ENCODE data around the gene IPO13. TPM values are rescaled to one million over a fixed set of nuclear protein-coding genes. Genes with fewer than 3 reads are reported as not detected.

The IPO13 gene
- total and polyA plus RNA-seq, 10 of the 15 experiments (the other 5 are each of a cell fraction or from before 2014, with no cell fraction given) = 7.1 to 26.6 (median 15.9) TPM

- TF ChIP-seq JUND (IDR thresholded peaks at IDR 0.05; ENCODE audit: low read depth, low read length) (no peak), ATF7 (IDR thresholded peaks at IDR 0.05; ENCODE audit: low read depth) (no peak)
- TF ChIP-seq, protein P1, sequence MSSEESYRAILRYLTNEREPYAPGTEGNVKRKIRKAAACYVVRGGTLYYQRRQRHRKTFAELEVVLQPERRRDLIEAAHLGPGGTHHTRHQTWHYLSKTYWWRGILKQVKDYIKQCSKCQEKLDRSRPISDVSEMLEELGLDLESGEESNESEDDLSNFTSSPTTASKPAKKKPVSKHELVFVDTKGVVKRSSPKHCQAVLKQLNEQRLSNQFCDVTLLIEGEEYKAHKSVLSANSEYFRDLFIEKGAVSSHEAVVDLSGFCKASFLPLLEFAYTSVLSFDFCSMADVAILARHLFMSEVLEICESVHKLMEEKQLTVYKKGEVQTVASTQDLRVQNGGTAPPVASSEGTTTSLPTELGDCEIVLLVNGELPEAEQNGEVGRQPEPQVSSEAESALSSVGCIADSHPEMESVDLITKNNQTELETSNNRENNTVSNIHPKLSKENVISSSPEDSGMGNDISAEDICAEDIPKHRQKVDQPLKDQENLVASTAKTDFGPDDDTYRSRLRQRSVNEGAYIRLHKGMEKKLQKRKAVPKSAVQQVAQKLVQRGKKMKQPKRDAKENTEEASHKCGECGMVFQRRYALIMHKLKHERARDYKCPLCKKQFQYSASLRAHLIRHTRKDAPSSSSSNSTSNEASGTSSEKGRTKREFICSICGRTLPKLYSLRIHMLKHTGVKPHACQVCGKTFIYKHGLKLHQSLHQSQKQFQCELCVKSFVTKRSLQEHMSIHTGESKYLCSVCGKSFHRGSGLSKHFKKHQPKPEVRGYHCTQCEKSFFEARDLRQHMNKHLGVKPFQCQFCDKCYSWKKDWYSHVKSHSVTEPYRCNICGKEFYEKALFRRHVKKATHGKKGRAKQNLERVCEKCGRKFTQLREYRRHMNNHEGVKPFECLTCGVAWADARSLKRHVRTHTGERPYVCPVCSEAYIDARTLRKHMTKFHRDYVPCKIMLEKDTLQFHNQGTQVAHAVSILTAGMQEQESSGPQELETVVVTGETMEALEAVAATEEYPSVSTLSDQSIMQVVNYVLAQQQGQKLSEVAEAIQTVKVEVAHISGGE (CRISPR knock-in tag; IDR thresholded peaks at IDR 0.05) = no peak
- CTCF ChIA-PET = no interaction called here
- in situ Hi-C loops (cut with MboI) = no loop called here
- no peaks in the 10 kb centered on the region for H3K27me3 ChIP-seq (replicated peaks in 1 of 2; ENCODE audit: control insufficient read depth in 2 of 2, insufficient read depth in 2 of 2, low read length in 1 of 2)
- no peak overlapping the region for H3K4me2 ChIP-seq (ENCODE audit: control insufficient read depth, insufficient read depth)
- no peak overlapping the region for H3K27ac ChIP-seq (ENCODE audit: control insufficient read depth, insufficient read depth)
- SMC1A ChIA-PET (ENCODE audit: uncharacterized antibody, unreplicated experiment) = no interaction called here
- FAIRE-seq = no peak
- POLR2A ChIA-PET = no interaction called here
- no TSS peak for BruUV-seq (replicated peaks)
- WGBS (ENCODE audit: insufficient coverage, insufficient replicate concordance, low lambda C conversion rate, missing lambda C conversion rate) = 95% methylated on average over 15 of the region's 15 CpGs
- no peak overlapping the region for H3K9ac ChIP-seq (ENCODE audit: control insufficient read depth, insufficient read depth, low read length)
- H3K9me3 ChIP-seq (replicated peaks; ENCODE audit: control insufficient read depth, insufficient read depth, low read length) = no peaks in the 10 kb centered on the region
- ATAC-seq = no peak
- H3K36me3 ChIP-seq (ENCODE audit: control insufficient read depth in 2 of 2, insufficient read depth in 2 of 2, low read length in 1 of 2) = peaks cover 0 to 4% of the 10 kb centered on the region in 2 experiments; a peak in 3 of 4 replicates
- peaks cover 19% of the 10 kb centered on the region for H3K79me2 ChIP-seq (ENCODE audit: control insufficient read depth, insufficient read depth, low read length)
- peaks cover 19% of the 10 kb centered on the region for H3K4me1 ChIP-seq (ENCODE audit: control insufficient read depth, insufficient read depth, low read length)
- H4K20me1 ChIP-seq (ENCODE audit: control insufficient read depth, insufficient read depth) = no peaks in the 10 kb centered on the region
- RAD21 ChIA-PET (ENCODE audit: unreplicated experiment) = no interaction called here
- intact Hi-C loops (cut with micrococcal nuclease; ENCODE audit: unreplicated experiment) = no loop called here
- no peak overlapping the region for H2AFZ ChIP-seq (ENCODE audit: control insufficient read depth, low read depth, low read length)
- DNase-seq (ENCODE audit: low read depth, low spot score) = no peak
- H3K4me3 ChIP-seq = no peak overlapping the region
These were observed 36.1 kb downstream of the IPO13 start for GRCh38 chr1:43982808-43983207.

Data from GM12878 (cell line).